Thyroid gland (tissue), 4 donors: ENCODE data around the gene SPOUT1. TPM values are rescaled to one million over a fixed set of nuclear protein-coding genes. Genes with fewer than 3 reads are reported as not detected.
"Not testable (repeated sequence)": the region's sequence is repeated elsewhere in the genome, so short reads cannot be mapped to it uniquely, and the experiment has no call there.

Experiments
- DNase-seq, 2 donors: peaks; one replicate each; pipeline ENCODE4 v3.0.0-alpha.2; 2019
- H3K27ac ChIP-seq, 3 donors: fragments of 200-600 bp; sonication (generic); 1 replicate in 2 of 3; 2 replicates in 1 of 3; pipeline ENCODE4 v1.5.1; 2016 to 2019; ENCODE audit warnings: mild to moderate bottlenecking in 1 of 3, moderate library complexity in 1 of 3
- H3K27me3 ChIP-seq: fragments of 200-600 bp; sonication (generic); one replicate; pipeline ENCODE4 v1.5.1; 2019
- H3K36me3 ChIP-seq, 2 donors: fragments of 200-600 bp; sonication (generic); one replicate each; pipeline ENCODE4 v1.5.1; 2016 to 2019
- H3K4me1 ChIP-seq, 2 donors: fragments of 200-600 bp; sonication (generic); one replicate each; pipeline ENCODE4 v1.5.1; 2017 to 2019
- H3K4me3 ChIP-seq, 3 donors: fragments of 200-600 bp; sonication (generic); replicated peaks in 1 of 3; 1 replicate in 2 of 3; 2 replicates in 1 of 3; pipeline ENCODE4 v1.5.1; 2016; ENCODE audit warnings: mild to moderate bottlenecking in 1 of 3
- H3K9me3 ChIP-seq: fragments of 200-600 bp; sonication (generic); one replicate; pipeline ENCODE4 v1.5.1; 2017
- CTCF ChIP-seq, 6 experiments: fragments of 200-600 bp in 3 of 6; fragments of 450-650 bp in 3 of 6; sonication (generic) in 3 of 6; IDR thresholded peaks; one replicate each; pipeline ENCODE4 v1.5.1; 2016 to 2019; ENCODE audit warnings: antibody characterized with exemption in 6 of 6, mild to moderate bottlenecking in 2 of 6, inconsistent platforms in 1 of 6, moderate library complexity in 1 of 6
- POLR2A ChIP-seq, 2 donors: fragments of 450-650 bp; IDR thresholded peaks; one replicate each; pipeline ENCODE4 v1.6.1; 2017; ENCODE audit warnings: antibody characterized with exemption in 2 of 2, mild to moderate bottlenecking in 2 of 2, moderate library complexity in 1 of 2
- WGBS, 2 donors: methylation state at CpG; one replicate each; pipeline ENCODE4 v1.1.5; 2017; 5-methylcytosine and 5-hydroxymethylcytosine counted together
- intact Hi-C: fragments of 100-400 bp; cut with DNase I; formaldehyde crosslinking; loops from one replicate; pipeline ENCODE4 v1.15.1; 2023
- total RNA-seq, 4 donors: library from RNA; depleted of rRNA; stranded (reverse); fragments of >200 nt; gene quantifications; one replicate each; pipeline ENCODE4 v1.2.3, GENCODE V29; 2016

The SPOUT1 gene
- total RNA-seq, 4 donors from 2014 or later: 16.7 to 38.4 (median 27.4) TPM

- intact Hi-C loops: no loop called here
- DNase-seq: no peak
- Histone ChIP-seq H3K9me3 (no peaks in the 10 kb centered on the region), H3K4me1 (peaks cover under 1 to 5% of the 10 kb centered on the region in 2 donors), H3K27me3 (no peaks in the 10 kb centered on the region), H3K4me3 (no peak overlapping the region), H3K27ac (no peak overlapping the region), H3K36me3 (no peaks in the 10 kb centered on the region)
- TF ChIP-seq POLR2A (IDR thresholded peaks at IDR 0.05) (no peak), CTCF (IDR thresholded peaks at IDR 0.05) (no peak)
- 91 to 96% methylated on average over 1 of the region's 1 CpG for WGBS, 2 donors
Observed at GRCh38 chr9:128782669-128783068, 46.9 kb downstream of the SPOUT1 start.

GRCh38 chr9:128781187-128782070 is 48.2 kb downstream of the SPOUT1 start:
- Histone ChIP-seq H3K36me3 (no peaks in the 10 kb centered on the region), H3K4me3 (no peak overlapping the region), H3K4me1 (peaks cover 0 to 2% of the 10 kb centered on the region in 2 donors), H3K27me3 (no peaks in the 10 kb centered on the region), H3K27ac (no peak overlapping the region), H3K9me3 (no peaks in the 10 kb centered on the region)
- intact Hi-C loops: no loop called here
- TF ChIP-seq POLR2A (IDR thresholded peaks at IDR 0.05) (no peak), CTCF (IDR thresholded peaks at IDR 0.05) (no peak)
- WGBS, 2 donors: 83 to 85% methylated on average over 7 of the region's 7 CpGs
- no peak for DNase-seq

GRCh38 chr9:128780093-128780492 is 49.5 kb downstream of the SPOUT1 start:
- H3K4me3 ChIP-seq, H3K36me3 ChIP-seq, H3K27ac ChIP-seq, H3K4me1 ChIP-seq, H3K27me3 ChIP-seq, DNase-seq, intact Hi-C loops, H3K9me3 ChIP-seq: not testable (repeated sequence)
- 95 to 96% methylated on average over 8 to 9 of the region's 27 CpGs for WGBS, 2 donors

GRCh38 chr9:128774804-128775203 is 54.8 kb downstream of the SPOUT1 start:
- Histone ChIP-seq H3K27ac (no peak overlapping the region), H3K4me3 (no peak overlapping the region), H3K36me3 (no peaks in the 10 kb centered on the region), H3K4me1 (peaks cover 15 to 16% of the 10 kb centered on the region in 2 donors), H3K9me3 (no peaks in the 10 kb centered on the region), H3K27me3 (no peaks in the 10 kb centered on the region)
- WGBS, 2 donors: 94 to 98% methylated on average over 1 of the region's 1 CpG
- TF ChIP-seq POLR2A (IDR thresholded peaks at IDR 0.05): no peak
- no peak for TF ChIP-seq CTCF (IDR thresholded peaks at IDR 0.05)
- DNase-seq: no peak
- intact Hi-C loops: no loop called here

- Histone ChIP-seq H3K27me3 (no peaks in the 10 kb centered on the region), H3K9me3 (no peaks in the 10 kb centered on the region), H3K4me3 (no peak overlapping the region), H3K36me3 (no peaks in the 10 kb centered on the region), H3K4me1 (peaks cover 16% of the 10 kb centered on the region in 2 donors), H3K27ac (no peak overlapping the region)
- TF ChIP-seq POLR2A (IDR thresholded peaks at IDR 0.05) (no peak), CTCF (IDR thresholded peaks at IDR 0.05) (no peak)
- no peak for DNase-seq
- intact Hi-C loops: no loop called here
- WGBS, 2 donors: 88 to 93% methylated on average over 5 of the region's 5 CpGs
Observed at GRCh38 chr9:128773049-128773448, 56.5 kb downstream of the SPOUT1 start.
